ENCODE data around the gene FANCG. TPM values are rescaled to one million over a fixed set of nuclear protein-coding genes. Genes with fewer than 3 reads are reported as not detected.

FANCG gene
- 100 to 1,000 TPM in 1 of 2 donors, 10 to 100 TPM in 1; 94.7 to 112 TPM for total RNA-seq
- 63.6 TPM for polyA plus RNA-seq (2013, experiment 1 of 2)
- 51.9 TPM for polyA plus RNA-seq (2013, experiment 2 of 2)
- long read RNA-seq, experiment 1, transcript FANCG-201 (14 exons, 2,631 nt): major isoform, 13 of 32 reads
- long read RNA-seq, experiment 1, partial matches to known transcripts: 7 of 32 reads
- long read RNA-seq, experiment 1, other reads (novel, unspliced or antisense): 12 of 32 reads
- long read RNA-seq, experiment 2, transcript FANCG-201 (14 exons, 2,631 nt): major isoform, 31 of 67 reads
- long read RNA-seq, experiment 2, partial matches to known transcripts: 12 of 67 reads
- long read RNA-seq, experiment 2, other reads (novel, unspliced or antisense): 19 of 67 reads
- long read RNA-seq, experiment 3, transcript FANCG-201 (14 exons, 2,631 nt): major isoform, 222 of 226 reads
- long read RNA-seq, experiment 3, partial matches to known transcripts: 1 of 226 reads
- long read RNA-seq, experiment 3, other reads (novel, unspliced or antisense): 1 of 226 reads
- long read RNA-seq, experiment 4, transcript FANCG-201 (14 exons, 2,631 nt): major isoform, 9 of 15 reads
- long read RNA-seq, experiment 4, partial matches to known transcripts: 2 of 15 reads
- long read RNA-seq, experiment 4, other reads (novel, unspliced or antisense): 3 of 15 reads

GRCh38 chr9:35079426-35080341, at the start of gene FANCG:
FANCG (minus strand) TSS chr9:35079942; CDS start chr9:35079524, 418 bp downstream.
- peak within 1 kb of the TSS; percentile 89 for H3K27ac Mint-ChIP-seq
- peak within 1 kb of the TSS; percentile 77 for H3K9ac ChIP-seq (ENCODE audit: extremely low read depth, low read length, poor library complexity, severe bottlenecking)
- H3K27me3 ChIP-seq (ENCODE audit: control insufficient read depth, insufficient read depth, low read length, poor library complexity, severe bottlenecking): no peaks in the 10 kb centered on the region
- 0 to 1% methylated on average over 32 to 67 of the region's 67 CpGs for WGBS, 2 experiments (ENCODE audit: insufficient coverage in 1 of 2, insufficient read length in 1 of 2)
- peaks cover 32% of the 10 kb centered on the region for H3K36me3 Mint-ChIP-seq (ENCODE audit: low read depth)
- TF ChIP-seq CTCF (conservative IDR thresholded peaks at IDR 0.05): no peak
- H3K4me1 ChIP-seq (ENCODE audit: control insufficient read depth, insufficient read depth, low read length): peaks cover 3% of the 10 kb centered on the region
- no peaks in the 10 kb centered on the region for H3K27me3 Mint-ChIP-seq (ENCODE audit: insufficient read depth)
- H3K4me3 Mint-ChIP-seq: peak within 1 kb of the TSS; percentile 80
- H3K9me3 Mint-ChIP-seq: no peaks in the 10 kb centered on the region
- peaks cover 10% of the 10 kb centered on the region for H3K4me1 Mint-ChIP-seq
- H3K27ac ChIP-seq (ENCODE audit: low read depth, low read length): peak within 1 kb of the TSS; percentile 91
- peak within 1 kb of the TSS; percentile 94 for H3K4me3 ChIP-seq (ENCODE audit: low read length)
- DNase-seq: peak; percentile 96
- H3K36me3 ChIP-seq (ENCODE audit: control insufficient read depth, insufficient read depth, low read length): peaks cover 28% of the 10 kb centered on the region
- no peaks in the 10 kb centered on the region for H3K9me3 ChIP-seq (ENCODE audit: control insufficient read depth, low read length)

DNA sequence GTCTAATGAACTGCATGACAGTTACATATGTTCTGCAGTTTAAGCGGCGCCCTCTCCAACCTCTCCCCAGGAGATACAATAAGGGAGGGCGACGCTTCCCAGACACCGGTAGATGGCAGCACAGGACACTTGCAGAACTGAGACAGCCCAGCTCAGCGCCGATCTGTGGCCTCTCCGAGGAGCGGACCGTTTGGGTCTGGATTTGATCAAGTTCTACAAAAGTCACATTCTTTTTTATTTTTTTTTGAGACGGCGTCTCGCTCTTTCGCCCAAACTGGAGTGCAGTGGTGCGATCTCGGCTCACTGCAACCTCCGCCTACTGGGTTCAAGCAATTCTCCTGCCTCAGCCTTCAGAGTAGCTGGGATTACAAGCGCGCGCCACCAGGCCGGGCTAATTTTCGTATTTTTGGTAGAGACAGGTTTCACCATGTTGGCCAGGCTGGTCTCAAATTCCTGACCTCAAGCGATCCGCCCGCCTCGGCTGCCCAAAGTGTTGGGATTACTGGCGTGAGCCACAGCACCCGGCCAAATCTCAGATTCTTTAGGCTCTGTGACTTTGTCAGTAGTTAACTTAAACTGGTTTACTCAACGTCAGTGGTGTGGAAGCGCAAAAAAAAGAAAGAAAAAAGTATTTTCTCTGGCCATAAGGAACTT, 37.3 kb upstream of the FANCG start:
- no peaks in the 10 kb centered on the region for H3K36me3 ChIP-seq (ENCODE audit: control insufficient read depth, insufficient read depth, low read length)
- H3K27ac ChIP-seq (ENCODE audit: low read depth, low read length): no peak overlapping the region
- Mint-ChIP-seq H3K27ac (peak overlapping the region; percentile 91), H3K4me3 (peak overlapping the region; percentile 76), H3K9me3 (no peaks in the 10 kb centered on the region), H3K4me1 (peaks cover 27% of the 10 kb centered on the region), H3K36me3 (ENCODE audit: low read depth) (peaks cover 4% of the 10 kb centered on the region), H3K27me3 (ENCODE audit: insufficient read depth) (no peaks in the 10 kb centered on the region)
- H3K9me3 ChIP-seq (ENCODE audit: control insufficient read depth, low read length): no peaks in the 10 kb centered on the region
- TF ChIP-seq CTCF (conservative IDR thresholded peaks at IDR 0.05): peak; percentile 98
- H3K27me3 ChIP-seq (ENCODE audit: control insufficient read depth, insufficient read depth, low read length, poor library complexity, severe bottlenecking): no peaks in the 10 kb centered on the region
- peak overlapping the region; percentile 64 for H3K9ac ChIP-seq (ENCODE audit: extremely low read depth, low read length, poor library complexity, severe bottlenecking)
- peak overlapping the region; percentile 87 for H3K4me3 ChIP-seq (ENCODE audit: low read length)
- H3K4me1 ChIP-seq (ENCODE audit: control insufficient read depth, insufficient read depth, low read length): peaks cover 5% of the 10 kb centered on the region
- WGBS, 2 experiments (ENCODE audit: insufficient coverage in 1 of 2, insufficient read length in 1 of 2): 16 to 18% methylated on average over 23 to 30 of the region's 30 CpGs
- DNase-seq: peak; percentile 97

- peaks cover 7% of the 10 kb centered on the region for H3K4me1 ChIP-seq (ENCODE audit: control insufficient read depth, insufficient read depth, low read length)
- no peaks in the 10 kb centered on the region for H3K9me3 ChIP-seq (ENCODE audit: control insufficient read depth, low read length)
- peak overlapping the region; percentile 81 for H3K27ac ChIP-seq (ENCODE audit: low read depth, low read length)
- TF ChIP-seq CTCF (conservative IDR thresholded peaks at IDR 0.05): no peak
- no peak for DNase-seq
- H3K9ac ChIP-seq (ENCODE audit: extremely low read depth, low read length, poor library complexity, severe bottlenecking): peak overlapping the region; percentile 64
- Mint-ChIP-seq H3K36me3 (ENCODE audit: low read depth) (peaks cover 4% of the 10 kb centered on the region), H3K27me3 (ENCODE audit: insufficient read depth) (no peaks in the 10 kb centered on the region), H3K4me1 (peaks cover 30% of the 10 kb centered on the region), H3K9me3 (no peaks in the 10 kb centered on the region), H3K4me3 (peak overlapping the region; percentile 76), H3K27ac (peak overlapping the region; percentile 91)
- no peaks in the 10 kb centered on the region for H3K27me3 ChIP-seq (ENCODE audit: control insufficient read depth, insufficient read depth, low read length, poor library complexity, severe bottlenecking)
- 1 to 8% methylated on average over 6 to 12 of the region's 12 CpGs for WGBS, 2 experiments (ENCODE audit: insufficient coverage in 1 of 2, insufficient read length in 1 of 2)
- peak overlapping the region; percentile 87 for H3K4me3 ChIP-seq (ENCODE audit: low read length)
- H3K36me3 ChIP-seq (ENCODE audit: control insufficient read depth, insufficient read depth, low read length): no peaks in the 10 kb centered on the region
These were observed 36.8 kb upstream of the FANCG start for GRCh38 chr9:35116539-35116897.

Measured in endodermal cell (in vitro differentiated cells).